H1 (cell line): ENCODE data around the gene SPTB. TPM values are rescaled to one million over a fixed set of nuclear protein-coding genes. Genes with fewer than 3 reads are reported as not detected.

ENCODE experiments used
- CTCF ChIA-PET: fragments of 300-600 bp; sonication (Branson Sonifier 250); formaldehyde crosslinking; loops from one replicate; lab custom pipeline; 2021; ENCODE audit not compliant: partially characterized antibody; lab: Charles Lee
- POLR2A ChIA-PET: fragments of 300-600 bp; sonication (Branson Sonifier 250); formaldehyde crosslinking; loops from one replicate; lab custom pipeline; 2021; ENCODE audit warnings: inconsistent platforms; ENCODE audit not compliant: partially characterized antibody; lab: Charles Lee
- DNase-seq, 2 experiments: peaks; one replicate each; pipeline versions ENCODE4 v3.0.0 to v3.0.0-alpha.2; 2010 to 2022; ENCODE audit warnings: low spot score in 2 of 2, low read depth in 1 of 2, mixed read lengths in 1 of 2
- FAIRE-seq: peaks from 2 replicates; lab custom pipeline; 2011; peaks lifted over from hg19 to GRCh38; lab: Jason Lieb, UNC
- H2AFZ ChIP-seq: 2 replicates; pipeline ENCODE4 v1.8.1; 2012; ENCODE audit warnings: low read length, inconsistent platforms
- H2AK5ac ChIP-seq: 2 replicates; pipeline ENCODE4 v1.6.1; 2013; ENCODE audit warnings: low read depth, low read length
- H2BK120ac ChIP-seq: replicated peaks from 2 replicates; pipeline ENCODE3; 2013; ENCODE audit warnings: low read depth, low read length, inconsistent platforms
- H2BK12ac ChIP-seq: 2 replicates; pipeline ENCODE4 v1.6.1; 2013; ENCODE audit warnings: low read depth, low read length
- H2BK15ac ChIP-seq: 2 replicates; pipeline ENCODE4 v1.6.1; 2013; ENCODE audit warnings: low read length
- H2BK20ac ChIP-seq: 2 replicates; pipeline ENCODE4 v1.6.1; 2013; ENCODE audit warnings: low read length
- H2BK5ac ChIP-seq: 2 replicates; pipeline ENCODE4 v1.6.1; 2013; ENCODE audit warnings: low read depth, low read length
- H3K14ac ChIP-seq: 2 replicates; pipeline ENCODE4 v1.6.1; 2013; ENCODE audit warnings: inconsistent platforms; ENCODE audit not compliant: insufficient read length
- H3K18ac ChIP-seq: 2 replicates; pipeline ENCODE4 v1.6.1; 2013; ENCODE audit warnings: low read length; ENCODE audit errors: extremely low read depth
- H3K23ac ChIP-seq: 2 replicates; pipeline ENCODE4 v1.6.1; 2013; ENCODE audit warnings: inconsistent platforms; ENCODE audit not compliant: insufficient read length
- H3K23me2 ChIP-seq: 2 replicates; pipeline ENCODE4 v1.6.1; 2013; ENCODE audit warnings: low read depth, low read length
- H3K27ac ChIP-seq: 2 replicates; pipeline ENCODE4 v1.6.1; 2011; ENCODE audit warnings: low read depth, low read length, inconsistent platforms
- H3K27me3 ChIP-seq, 4 experiments: replicated peaks in 1 of 4; 1 replicate in 1 of 4; 2 replicates in 3 of 4; pipeline versions ENCODE4 v1.6.1 to v1.8.1; 2011 to 2013; ENCODE audit warnings: low read length in 3 of 4, mild to moderate bottlenecking in 3 of 4, inconsistent platforms in 2 of 4, mixed read lengths in 2 of 4, moderate library complexity in 1 of 4; ENCODE audit not compliant: control insufficient read depth in 3 of 4, insufficient read depth in 3 of 4; ENCODE audit errors: extremely low read depth in 1 of 4
- H3K36me3 ChIP-seq, 4 experiments: 2 replicates each; pipeline versions ENCODE4 v1.6.1 to v1.8.1; 2011 to 2013; ENCODE audit warnings: mild to moderate bottlenecking in 4 of 4, low read length in 3 of 4, moderate library complexity in 2 of 4, control low read depth in 1 of 4, inconsistent platforms in 1 of 4; ENCODE audit not compliant: insufficient read depth in 4 of 4, control insufficient read depth in 2 of 4
- H3K4ac ChIP-seq: replicated peaks from 2 replicates; pipeline ENCODE3; 2013; ENCODE audit warnings: low read length, low read depth, mixed read lengths, inconsistent platforms; ENCODE audit not compliant: insufficient read length
- H3K4me1 ChIP-seq, 4 experiments: replicated peaks in 1 of 4; 1 replicate in 1 of 4; 2 replicates in 3 of 4; pipeline versions ENCODE4 v1.6.1 to v1.8.1; 2011 to 2013; ENCODE audit warnings: low read length in 3 of 4, inconsistent platforms in 2 of 4, mixed read lengths in 1 of 4; ENCODE audit not compliant: insufficient read depth in 4 of 4, control insufficient read depth in 3 of 4
- H3K4me2 ChIP-seq, 2 experiments: 2 replicates each; pipeline versions ENCODE4 v1.6.1 to v1.8.1; 2011 to 2013; ENCODE audit warnings: low read depth in 2 of 2, low read length in 2 of 2, control low read depth in 1 of 2, inconsistent platforms in 1 of 2, mild to moderate bottlenecking in 1 of 2; ENCODE audit not compliant: insufficient read depth in 1 of 2
- H3K4me3 ChIP-seq, 4 experiments: fragments of 200-600, 300-600 bp in 1 of 4; sonication (generic), shearing (Covaris generic), sonication (Bioruptor Twin) in 1 of 4; 2 replicates each; pipeline versions ENCODE4 v1.5.1 to v1.8.1; 2011 to 2016; ENCODE audit warnings: low read length in 4 of 4, low read depth in 3 of 4, control low read depth in 2 of 4, inconsistent platforms in 2 of 4, mild to moderate bottlenecking in 2 of 4, mixed read lengths in 1 of 4, moderate library complexity in 1 of 4; ENCODE audit not compliant: insufficient read depth in 2 of 4; ENCODE audit errors: extremely low read depth in 1 of 4
- H3K56ac ChIP-seq: replicated peaks from 2 replicates; pipeline ENCODE3; 2013; ENCODE audit warnings: low read depth, mild to moderate bottlenecking, mixed read lengths, low read length, inconsistent platforms; ENCODE audit not compliant: insufficient read length
- H3K79me1 ChIP-seq: 2 replicates; pipeline ENCODE4 v1.6.1; 2013; ENCODE audit warnings: low read depth, low read length, control low read depth
- H3K79me2 ChIP-seq, 2 experiments: 2 replicates each; pipeline versions ENCODE4 v1.6.1 to v1.8.1; 2012 to 2013; ENCODE audit warnings: low read length in 2 of 2, mild to moderate bottlenecking in 2 of 2, inconsistent platforms in 1 of 2; ENCODE audit not compliant: insufficient read depth in 2 of 2, control insufficient read depth in 1 of 2
- H3K9ac ChIP-seq, 4 experiments: replicated peaks in 1 of 4; 1 replicate in 1 of 4; 2 replicates in 3 of 4; pipeline versions ENCODE4 v1.6.1 to v1.8.1; 2011 to 2013; ENCODE audit warnings: low read depth in 3 of 4, low read length in 3 of 4, control low read depth in 2 of 4, mild to moderate bottlenecking in 2 of 4, moderate library complexity in 2 of 4, inconsistent platforms in 1 of 4; ENCODE audit errors: extremely low read depth in 1 of 4
- H3K9me3 ChIP-seq, 2 experiments: 2 replicates each; pipeline versions ENCODE4 v1.6.1 to v1.8.1; 2012 to 2013; ENCODE audit warnings: mild to moderate bottlenecking in 2 of 2, moderate library complexity in 2 of 2, control low read depth in 1 of 2, inconsistent platforms in 1 of 2, low read depth in 1 of 2, low read length in 1 of 2, mixed read lengths in 1 of 2; ENCODE audit not compliant: insufficient read depth in 2 of 2
- H4K20me1 ChIP-seq, 2 experiments: replicated peaks in 1 of 2; 2 replicates each; pipeline versions ENCODE3 to v1.8.1; 2011 to 2013; ENCODE audit warnings: inconsistent platforms in 2 of 2, low read length in 2 of 2, mild to moderate bottlenecking in 1 of 2; ENCODE audit not compliant: insufficient read depth in 2 of 2, control insufficient read depth in 1 of 2
- H4K5ac ChIP-seq: 2 replicates; pipeline ENCODE4 v1.6.1; 2013; ENCODE audit warnings: low read length, low read depth, mixed read lengths, inconsistent platforms; ENCODE audit not compliant: insufficient read length
- H4K8ac ChIP-seq: 2 replicates; pipeline ENCODE4 v1.8.0; 2013; ENCODE audit warnings: mild to moderate bottlenecking, moderate library complexity, low read length, inconsistent platforms; ENCODE audit not compliant: insufficient read depth; ENCODE audit errors: extremely low read depth
- H4K91ac ChIP-seq: replicated peaks from 2 replicates; pipeline ENCODE3; 2013; ENCODE audit warnings: low read length, mixed read lengths, inconsistent platforms; ENCODE audit not compliant: insufficient read length
- POLR2AphosphoS5 ChIP-seq: IDR thresholded peaks from 2 replicates; pipeline ENCODE4 v1.6.1; 2011; ENCODE audit warnings: low read depth, low read length
- POU5F1 ChIP-seq: IDR thresholded peaks from 2 replicates; pipeline ENCODE4 v1.6.1; 2011; ENCODE audit warnings: low read depth, mild to moderate bottlenecking, low read length, moderate library complexity
- RFX5 ChIP-seq: IDR thresholded peaks from 2 replicates; pipeline ENCODE4 v1.6.1; 2011; ENCODE audit warnings: low read depth, low read length, improper control_type of control experiment, borderline replicate concordance
- SAP30 ChIP-seq: fragments of 300-600 bp; sonication (generic); IDR thresholded peaks from 2 replicates; pipeline ENCODE4 v1.7.1; 2012; ENCODE audit warnings: low read length, moderate library complexity, mild to moderate bottlenecking, inconsistent platforms; ENCODE audit not compliant: insufficient read depth, insufficient replicate concordance
- SIX5 ChIP-seq: IDR thresholded peaks from 2 replicates; pipeline ENCODE4 v1.6.1; 2011; ENCODE audit warnings: mild to moderate bottlenecking, low read depth, low read length
- WGBS, 2 experiments: shearing (Covaris generic) in 1 of 2; methylation state at CpG; one replicate each; pipeline versions ENCODE4 v1.1.6 to v1.1.7; 2013 to 2015; ENCODE audit warnings: low lambda C conversion rate in 2 of 2, mixed read lengths in 2 of 2, inconsistent platforms in 1 of 2, low coverage in 1 of 2, missing lambda C conversion rate in 1 of 2; ENCODE audit not compliant: insufficient replicate concordance in 2 of 2, insufficient coverage in 1 of 2, insufficient read length in 1 of 2; ENCODE audit errors: extremely low coverage in 1 of 2, missing lambda C conversion rate in 1 of 2; 5-methylcytosine and 5-hydroxymethylcytosine counted together
- polyA plus RNA-seq, 7 experiments: library from polyadenylated mRNA; depleted of rRNA in 3 of 7; stranded (reverse) in 5 of 7; unstranded in 2 of 7; fragments of >200 nt in 5 of 7; fragments of 200-250 nt in 2 of 7; gene quantifications; 1 replicate in 5 of 7; 2 replicates in 1 of 7; 4 replicates in 1 of 7; pipeline versions ENCODE4 v1.2.1 to v1.2.3, GENCODE V29; 2011 to 2013; ENCODE audit warnings: missing spikeins in 2 of 7, mixed read lengths in 2 of 7
- total RNA-seq: library from RNA; stranded (reverse); fragmentation: NEBNext Ultra II Directional; extraction: Animal tissue kit (Norgen Biotek cat#: 25700); gene quantifications from 2 replicates; pipeline ENCODE4 v1.2.1, GENCODE V29; 2021

SPTB gene
- total and polyA plus RNA-seq, 2 of the 8 experiments (the other 6 are each of a cell fraction or from before 2014, with no cell fraction given): 0.30 to 2.4 TPM

DNA sequence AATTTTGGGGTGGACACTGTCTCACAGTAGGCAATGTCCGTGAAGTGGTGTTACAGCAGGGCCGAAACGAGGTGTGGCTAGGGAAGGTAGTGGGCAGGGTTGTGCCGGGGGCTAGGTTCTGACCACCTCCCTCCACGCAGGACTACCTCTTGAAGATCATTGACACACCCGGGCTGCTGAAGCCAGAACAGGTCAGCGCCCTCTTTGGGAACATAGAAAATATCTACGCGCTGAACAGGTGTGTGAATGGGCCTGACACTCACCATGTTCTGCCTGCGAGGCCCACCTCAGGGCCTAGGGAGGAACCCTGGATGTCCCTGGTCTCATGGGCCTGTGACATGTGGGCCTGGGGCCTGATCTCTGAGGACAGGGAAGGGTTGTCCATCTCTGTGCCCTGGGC lies 150.9 kb downstream of the SPTB start:
- Histone ChIP-seq H3K9me3 (no peaks in the 10 kb centered on the region), H3K79me1 (peaks cover 9% of the 10 kb centered on the region), H3K9ac (no peak overlapping the region), H3K36me3 (peaks cover 18 to 51% (median 39%) of the 10 kb centered on the region in 4 experiments), H3K14ac (no peak overlapping the region), H2BK120ac (no peak overlapping the region), H3K27ac (no peak overlapping the region), H2BK12ac (no peak overlapping the region), H3K27me3 (no peaks in the 10 kb centered on the region), H3K4me1 (peaks cover 22 to 34% (median 27%) of the 10 kb centered on the region in 4 experiments), H4K8ac (no peak overlapping the region), H3K56ac (no peak overlapping the region), H2BK20ac (no peak overlapping the region), H2BK5ac (no peak overlapping the region), H2AFZ (no peak overlapping the region), H3K79me2 (peaks cover 0 to 53% of the 10 kb centered on the region in 2 experiments; a peak in 2 of 4 replicates), H4K91ac (no peak overlapping the region), H3K4ac (no peak overlapping the region), H4K5ac (no peak overlapping the region), H2AK5ac (no peak overlapping the region), H3K18ac (no peak overlapping the region), H3K23me2 (no peaks in the 10 kb centered on the region), H2BK15ac (no peak overlapping the region), H3K23ac (no peak overlapping the region), H3K4me3 (no peak overlapping the region)
- POLR2A ChIA-PET: no interaction called here
- no peak for DNase-seq
- FAIRE-seq: no peak
- CTCF ChIA-PET: interaction anchor here (1.2 to 1.3 kb wide), 2 partner anchors 14 to 46 kb away, joined by 3 to 4 read pairs; no protein-coding TSS in a partner anchor
- WGBS, 2 experiments: 97% methylated on average over 10 of the region's 10 CpGs; no CpG with 5 or more reads in 1 of the 2 experiments
- no peak for TF ChIP-seq SIX5
- TF ChIP-seq POU5F1: no peak
- no peak for TF ChIP-seq RFX5
- TF ChIP-seq POLR2AphosphoS5: no peak
- no peak for TF ChIP-seq SAP30
- TF ChIP-seq, all 59 proteins: peak for 0
- Histone ChIP-seq H3K4me2 (no peak overlapping the region), H4K20me1 (peaks cover 30 to 41% of the 10 kb centered on the region in 2 experiments)
